ENCODE results near the gene FYN. TPM values are rescaled to one million over a fixed set of nuclear protein-coding genes. Genes with fewer than 3 reads are reported as not detected.

Gene FYN
- total and polyA plus RNA-seq, 2 of the 13 experiments (the other 11 are each of a cell fraction or from before 2014, with no cell fraction given), result 15.5 to 24.6 TPM

DNA sequence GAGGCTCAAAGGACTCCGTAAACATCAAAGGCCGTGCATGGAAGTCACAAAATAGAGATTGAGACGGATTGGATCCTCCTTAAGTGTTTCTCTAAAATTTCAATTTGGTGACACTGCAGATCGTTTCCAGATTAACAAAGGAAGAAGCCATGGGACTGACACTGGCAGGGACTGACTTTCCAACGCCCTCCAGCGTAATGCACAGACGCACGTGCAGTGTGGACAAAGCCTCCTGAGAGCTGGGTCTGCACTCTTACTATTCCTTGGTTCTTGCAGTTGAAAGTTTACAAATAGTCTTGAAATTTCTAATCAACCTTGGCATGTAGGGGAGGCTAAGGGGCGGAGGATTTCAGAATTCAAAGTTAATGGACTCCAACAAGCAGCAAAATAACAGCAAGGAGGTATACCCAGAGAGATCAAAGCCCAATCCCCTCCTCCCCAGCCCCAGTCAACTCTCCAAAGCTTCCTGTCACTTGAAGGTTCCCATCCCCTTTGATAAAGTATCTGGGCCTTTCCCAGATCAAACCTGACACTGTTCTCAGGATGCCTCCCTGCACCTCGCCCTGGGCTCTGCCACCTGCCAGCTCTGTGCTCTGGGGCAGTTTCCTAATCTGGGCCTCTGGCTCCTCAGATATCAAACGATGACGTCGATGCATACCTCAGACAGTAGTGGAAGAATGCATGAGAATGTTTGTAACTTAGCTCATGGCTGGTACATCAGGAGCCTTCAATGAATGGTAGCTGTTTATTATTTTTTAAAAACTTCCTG, 161.1 kb downstream of the FYN start (continued):
- TF ChIP-seq ZNF609 (CRISPR knock-in tag; IDR thresholded peaks at IDR 0.05; ENCODE audit: borderline replicate concordance) (no peak), KMT2B (CRISPR knock-in tag; IDR thresholded peaks at IDR 0.05) (no peak), KDM2A (CRISPR knock-in tag; IDR thresholded peaks at IDR 0.05; ENCODE audit: borderline replicate concordance, low read depth) (no peak), MXD1 (CRISPR knock-in tag; IDR thresholded peaks at IDR 0.05) (no peak), PRDM10 (CRISPR knock-in tag; IDR thresholded peaks at IDR 0.05; ENCODE audit: low read depth) (no peak), ZNF460 (CRISPR knock-in tag; IDR thresholded peaks at IDR 0.05; ENCODE audit: borderline replicate concordance) (no peak)

Data from HepG2 (cell line).